ENCODE results near the gene HINT1. TPM values are rescaled to one million over a fixed set of nuclear protein-coding genes. Genes with fewer than 3 reads are reported as not detected.
"Not testable (repeated sequence)": the region's sequence is repeated elsewhere in the genome, so short reads cannot be mapped to it uniquely, and the experiment has no call there.

The HINT1 gene
- 100 to 1,000 TPM in 11 of 12 donors, not detected in 1; 191 to 400 (median 360) TPM for polyA plus RNA-seq (ENCODE audit: insufficient read length in 12 of 12)
- long read RNA-seq, donor 1, transcript HINT1-204 (2 exons, 681 nt) = minor isoform, 12 of 1,001 reads
- long read RNA-seq, donor 1, transcript HINT1-209 (3 exons, 656 nt) = minor isoform, 15 of 1,001 reads
- long read RNA-seq, donor 1, transcript HINT1-201 (3 exons, 1,081 nt) = major isoform, 749 of 1,001 reads
- long read RNA-seq, donor 1, partial matches to known transcripts = 127 of 1,001 reads
- long read RNA-seq, donor 1, other reads (novel, unspliced or antisense) = 95 of 1,001 reads
- long read RNA-seq, donor 2, transcript HINT1-209 (3 exons, 656 nt) = minor isoform, 13 of 1,175 reads
- long read RNA-seq, donor 2, transcript HINT1-201 (3 exons, 1,081 nt) = major isoform, 523 of 1,175 reads
- long read RNA-seq, donor 2, transcript HINT1-204 (2 exons, 681 nt) = minor isoform, 5 of 1,175 reads
- long read RNA-seq, donor 2, partial matches to known transcripts = 569 of 1,175 reads
- long read RNA-seq, donor 2, other reads (novel, unspliced or antisense) = 65 of 1,175 reads
- long read RNA-seq, donor 3, transcript HINT1-201 (3 exons, 1,081 nt) = major isoform, 242 of 290 reads
- long read RNA-seq, donor 3, partial matches to known transcripts = 35 of 290 reads
- long read RNA-seq, donor 3, other reads (novel, unspliced or antisense) = 7 of 290 reads
- long read RNA-seq, donor 4, transcript HINT1-201 (3 exons, 1,081 nt) = major isoform, 193 of 393 reads
- long read RNA-seq, donor 4, partial matches to known transcripts = 178 of 393 reads
- long read RNA-seq, donor 4, other reads (novel, unspliced or antisense) = 17 of 393 reads
- long read RNA-seq, donor 5, transcript HINT1-209 (3 exons, 656 nt) = minor isoform, 10 of 536 reads
- long read RNA-seq, donor 5, transcript HINT1-201 (3 exons, 1,081 nt) = major isoform, 484 of 536 reads
- long read RNA-seq, donor 5, partial matches to known transcripts = 18 of 536 reads
- long read RNA-seq, donor 5, other reads (novel, unspliced or antisense) = 20 of 536 reads
- long read RNA-seq, donor 6, transcript HINT1-201 (3 exons, 1,081 nt) = major isoform, 229 of 276 reads
- long read RNA-seq, donor 6, transcript HINT1-209 (3 exons, 656 nt) = minor isoform, 8 of 276 reads
- long read RNA-seq, donor 6, partial matches to known transcripts = 25 of 276 reads
- long read RNA-seq, donor 6, other reads (novel, unspliced or antisense) = 12 of 276 reads
- long read RNA-seq, donor 7, transcript HINT1-209 (3 exons, 656 nt) = minor isoform, 5 of 485 reads
- long read RNA-seq, donor 7, transcript HINT1-201 (3 exons, 1,081 nt) = major isoform, 233 of 485 reads
- long read RNA-seq, donor 7, partial matches to known transcripts = 227 of 485 reads
- long read RNA-seq, donor 7, other reads (novel, unspliced or antisense) = 20 of 485 reads
- long read RNA-seq, donor 8, transcript HINT1-204 (2 exons, 681 nt) = minor isoform, 8 of 533 reads
- long read RNA-seq, donor 8, transcript HINT1-201 (3 exons, 1,081 nt) = major isoform, 465 of 533 reads
- long read RNA-seq, donor 8, transcript HINT1-209 (3 exons, 656 nt) = minor isoform, 12 of 533 reads
- long read RNA-seq, donor 8, partial matches to known transcripts = 23 of 533 reads
- long read RNA-seq, donor 8, other reads (novel, unspliced or antisense) = 24 of 533 reads
- long read RNA-seq, donor 9, transcript HINT1-201 (3 exons, 1,081 nt) = major isoform, 287 of 353 reads
- long read RNA-seq, donor 9, partial matches to known transcripts = 42 of 353 reads
- long read RNA-seq, donor 9, other reads (novel, unspliced or antisense) = 16 of 353 reads
- long read RNA-seq, donor 10, transcript HINT1-201 (3 exons, 1,081 nt) = major isoform, 355 of 403 reads
- long read RNA-seq, donor 10, transcript HINT1-209 (3 exons, 656 nt) = minor isoform, 7 of 403 reads
- long read RNA-seq, donor 10, partial matches to known transcripts = 23 of 403 reads
- long read RNA-seq, donor 10, other reads (novel, unspliced or antisense) = 14 of 403 reads
- long read RNA-seq, donor 11, transcript HINT1-209 (3 exons, 656 nt) = minor isoform, 13 of 530 reads
- long read RNA-seq, donor 11, transcript HINT1-201 (3 exons, 1,081 nt) = major isoform, 424 of 530 reads
- long read RNA-seq, donor 11, partial matches to known transcripts = 60 of 530 reads
- long read RNA-seq, donor 11, other reads (novel, unspliced or antisense) = 30 of 530 reads

DNA sequence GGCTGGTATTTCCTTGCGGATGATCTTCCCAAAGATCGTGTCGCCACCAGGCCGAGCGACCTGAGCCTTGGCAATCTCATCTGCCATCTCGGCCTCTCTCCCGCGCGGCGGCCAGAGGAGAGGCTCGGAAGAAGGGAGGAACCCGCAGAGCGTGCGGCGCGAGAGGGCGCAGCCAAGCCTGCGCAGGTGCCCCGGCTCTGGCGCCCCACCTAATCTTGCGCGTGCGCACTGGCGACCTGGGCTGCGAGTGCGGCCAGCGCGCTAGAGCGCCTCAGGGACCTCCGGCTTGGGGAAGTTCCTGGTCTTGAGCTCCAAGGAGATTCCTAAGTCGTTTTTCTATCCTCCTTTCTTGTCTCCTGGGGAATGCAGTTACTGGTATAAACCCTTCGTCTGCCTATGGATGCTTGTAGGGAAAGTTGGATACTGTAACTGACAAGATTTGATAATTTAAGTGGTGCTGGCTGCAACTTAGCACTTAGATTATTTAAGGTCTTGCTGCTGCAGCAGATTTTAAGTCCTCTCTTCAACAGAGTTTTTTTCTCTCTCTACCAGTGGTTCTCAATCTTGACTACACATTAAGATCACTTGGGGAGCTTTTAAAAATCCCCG, at the start of gene HINT1:
Gene HINT1, minus strand, starts transcription at position 138 of the 609 bp plus-strand sequence. Its CDS starts 51 bp downstream, at position 87.
- DNase-seq = peak; percentile 90

DNA sequence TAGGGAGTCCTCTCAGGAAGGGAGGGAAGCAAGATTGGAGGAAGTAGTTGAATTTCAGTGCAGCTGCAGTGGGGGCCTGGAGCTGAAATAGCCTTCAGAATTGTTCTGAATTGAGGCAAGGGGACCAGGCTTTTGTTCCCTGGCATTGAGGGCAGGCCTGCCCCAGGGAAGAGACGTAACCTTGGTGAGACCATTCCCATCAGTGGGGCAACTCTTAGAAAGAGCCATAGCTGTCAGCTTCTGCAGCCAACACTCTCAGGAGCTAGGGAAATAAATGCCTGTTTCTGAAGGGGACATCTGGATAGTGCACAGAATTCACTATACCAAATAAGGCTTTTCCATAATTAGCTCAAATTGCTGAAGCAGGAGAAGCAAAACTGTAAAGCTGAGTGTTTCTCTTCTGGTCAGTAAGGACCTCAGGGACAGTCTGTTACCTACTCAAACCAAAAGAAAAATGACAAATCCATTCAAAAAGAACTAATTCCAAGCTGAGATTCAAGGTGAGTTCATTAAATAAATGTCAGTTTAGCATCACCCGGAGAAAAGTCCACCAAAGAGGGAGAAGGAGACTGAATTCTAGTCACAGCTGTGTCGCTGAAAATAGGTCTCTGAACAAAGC, 49.7 kb upstream of the HINT1 start:
- DNase-seq = no peak

DNA sequence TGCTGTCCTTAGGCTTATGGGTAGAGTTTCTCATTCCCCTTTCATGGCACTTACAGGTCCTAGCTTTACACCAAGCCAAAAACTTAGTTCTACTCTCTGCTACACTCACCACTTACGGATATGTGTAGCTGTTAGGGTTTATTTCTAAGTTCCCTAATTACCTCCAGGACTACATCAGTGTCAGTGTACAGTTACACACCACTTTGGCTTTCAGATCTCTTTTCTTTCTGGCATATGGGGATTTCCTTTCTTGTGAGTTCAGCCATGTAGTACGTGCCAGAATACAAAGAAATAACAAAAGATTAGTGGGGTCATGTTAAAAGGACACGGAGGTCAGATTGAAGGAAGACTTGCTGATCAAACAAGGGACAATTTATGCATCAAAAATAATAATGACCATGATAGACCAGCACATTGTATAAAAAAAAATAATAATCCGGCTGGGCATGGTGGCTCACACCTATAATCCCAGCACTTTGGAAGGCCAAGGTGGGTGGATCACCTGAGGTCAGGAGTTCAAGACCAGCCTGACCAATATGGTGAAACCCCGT, 47.5 kb upstream of the HINT1 start:
- no peak for DNase-seq

DNA sequence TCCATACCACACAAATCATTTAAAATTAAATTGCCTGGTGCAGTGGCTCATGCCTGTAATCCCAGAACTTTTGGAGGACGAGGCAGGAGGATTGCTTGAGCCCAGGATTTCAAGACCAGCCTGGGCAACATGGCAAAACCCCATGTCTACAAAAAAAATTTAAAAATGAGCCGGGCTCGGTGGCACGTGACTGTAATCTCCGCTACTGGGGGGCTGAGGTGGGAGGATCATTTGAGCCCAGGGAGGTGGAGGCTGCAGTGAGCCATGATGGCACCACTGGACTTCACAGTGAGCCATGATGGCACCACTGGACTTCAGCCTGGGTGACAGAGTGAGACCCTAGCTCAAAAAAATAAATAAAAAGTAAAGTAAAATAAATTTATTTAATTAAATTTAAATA, 46.6 kb upstream of the HINT1 start:
- no peak for DNase-seq

DNA sequence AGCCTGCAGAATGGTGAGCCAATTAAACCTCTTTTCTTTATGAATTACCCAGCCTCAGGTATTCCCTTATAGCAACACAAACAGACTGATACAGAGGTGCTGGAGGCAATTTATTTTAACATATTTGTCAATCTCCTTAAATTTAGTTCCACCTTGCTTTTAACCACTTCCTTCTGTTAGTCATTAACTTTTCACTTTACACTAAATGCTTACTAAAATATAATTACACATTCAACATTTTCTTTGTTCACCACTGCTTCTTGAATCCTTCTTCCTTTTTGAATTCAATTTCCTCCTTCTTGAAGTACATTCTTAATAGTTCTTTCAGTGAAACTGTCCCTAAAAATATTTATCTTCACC, 45.1 kb upstream of the HINT1 start:
- no peak for DNase-seq

DNA sequence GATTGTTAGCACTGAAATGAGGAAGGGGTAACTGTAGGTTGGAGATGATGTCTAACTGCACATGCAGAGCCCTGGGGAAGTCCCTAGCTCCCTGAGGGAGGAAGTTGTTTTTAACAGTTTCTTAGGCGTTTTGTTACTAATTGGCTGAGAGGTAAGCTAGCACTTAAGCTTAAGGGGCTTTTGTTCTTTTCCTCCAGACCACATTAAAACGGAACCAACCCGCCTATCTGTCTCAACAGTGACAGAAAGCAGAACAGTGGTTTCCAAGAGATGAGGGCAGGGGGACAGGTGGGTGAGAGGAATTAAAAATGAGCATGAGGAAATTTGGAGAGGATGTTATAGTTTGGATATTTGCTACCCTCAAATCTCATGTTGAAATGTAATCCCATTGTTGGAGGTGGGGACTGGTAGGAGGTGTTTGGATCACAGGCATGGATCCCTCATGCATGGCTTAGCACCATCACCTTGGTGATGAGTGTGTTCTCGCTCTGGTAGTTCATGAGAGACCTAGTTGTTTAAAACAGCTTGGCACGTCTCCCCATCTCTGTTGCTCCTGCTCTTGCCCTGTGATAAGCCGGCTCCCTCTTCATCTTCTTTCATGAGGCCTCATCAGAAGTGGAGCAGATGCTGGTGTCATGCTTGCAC, 44.6 kb upstream of the HINT1 start:
- no peak for DNase-seq

DNA sequence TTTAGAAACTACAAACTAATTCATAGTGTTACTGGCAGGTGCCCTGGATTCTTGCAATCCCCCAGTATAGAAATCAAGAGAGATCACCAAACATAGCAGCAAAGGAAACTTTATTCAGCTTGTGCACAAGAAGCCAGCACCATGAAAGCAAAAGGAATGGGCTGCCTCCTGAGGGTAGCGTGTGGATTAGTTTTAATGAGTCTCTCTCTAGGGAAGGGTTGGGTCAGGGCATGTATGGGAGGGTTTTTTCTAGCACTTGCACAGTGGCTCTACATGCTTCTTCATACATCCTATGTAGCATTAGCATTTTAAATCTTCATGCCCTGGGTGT, 44.1 kb upstream of the HINT1 start:
- DNase-seq = no peak

DNA sequence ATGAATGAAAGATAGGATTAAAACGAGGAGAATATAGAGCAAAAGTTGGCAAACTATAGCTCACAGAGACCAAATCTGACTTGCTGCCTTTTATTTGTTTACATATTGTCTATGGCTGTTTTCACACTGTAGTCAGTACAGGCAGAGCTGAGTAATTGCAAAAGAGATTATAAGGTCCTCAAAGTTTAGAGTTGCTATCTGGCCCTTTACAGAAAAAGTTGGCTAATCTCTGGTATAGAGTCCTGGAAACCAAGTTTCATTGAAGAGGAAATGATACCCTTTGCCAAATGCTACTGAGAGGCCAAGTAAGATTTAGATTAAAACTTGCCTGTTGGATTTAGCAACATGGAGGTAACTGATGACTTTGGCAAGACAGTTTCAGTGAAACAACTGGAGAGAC, 41.7 kb upstream of the HINT1 start:
- DNase-seq = no peak

DNA sequence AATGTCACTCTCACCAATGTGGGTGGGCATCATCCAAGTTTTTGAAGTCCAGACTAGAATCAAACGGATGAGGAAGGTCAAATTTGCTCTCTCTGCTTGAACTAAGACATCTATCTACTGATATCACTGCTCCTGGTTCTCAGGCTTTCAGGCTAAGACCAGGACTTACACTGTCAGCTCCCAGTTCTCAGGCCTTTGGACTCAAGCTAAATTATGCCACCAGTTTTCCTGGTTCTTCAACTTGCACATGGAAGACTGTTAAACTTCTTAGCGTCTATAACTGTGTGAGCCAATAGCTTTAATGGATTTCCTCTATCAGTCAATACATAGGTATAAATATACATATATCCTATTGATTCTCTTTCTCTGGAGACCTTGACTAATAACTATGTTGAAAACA, 41.0 kb upstream of the HINT1 start:
- DNase-seq = no peak

DNA sequence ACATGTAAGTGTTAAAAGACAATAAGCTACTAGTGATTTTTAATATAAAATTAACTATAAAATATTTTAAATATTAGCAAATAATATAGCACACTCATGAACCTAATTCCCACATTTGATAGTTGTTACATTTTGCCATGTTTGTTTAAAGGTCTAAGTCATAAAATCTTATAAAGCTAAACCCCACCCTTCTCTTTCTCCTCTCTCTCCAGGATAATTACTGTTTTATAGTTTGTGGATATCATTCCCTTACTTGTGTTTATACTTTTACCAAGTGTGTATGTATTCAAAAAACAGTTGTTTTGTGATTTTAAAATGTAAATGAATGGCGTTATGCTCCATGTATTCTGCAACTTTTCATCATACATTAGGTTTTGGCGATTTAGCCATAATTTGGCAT, 39.9 kb upstream of the HINT1 start:
- DNase-seq = no peak

DNA sequence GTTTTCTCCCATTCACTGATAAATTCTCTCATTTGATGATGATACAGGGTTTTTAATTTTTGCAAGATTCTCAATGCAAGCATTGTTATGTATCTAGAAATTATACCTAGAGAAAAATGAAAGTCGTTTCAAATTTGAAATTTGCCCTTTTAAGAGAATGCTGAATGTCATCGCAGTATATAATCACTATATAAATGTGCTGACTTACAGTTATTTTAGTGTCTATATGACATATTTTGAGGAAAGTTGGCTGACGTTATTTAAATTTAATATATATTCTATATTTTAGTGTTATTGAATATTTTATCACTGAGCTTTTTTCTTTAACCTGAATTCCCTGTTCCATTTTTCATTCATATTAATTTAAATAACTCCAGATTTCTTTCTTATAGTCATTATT, 35.5 kb upstream of the HINT1 start:
- no peak for DNase-seq

DNA sequence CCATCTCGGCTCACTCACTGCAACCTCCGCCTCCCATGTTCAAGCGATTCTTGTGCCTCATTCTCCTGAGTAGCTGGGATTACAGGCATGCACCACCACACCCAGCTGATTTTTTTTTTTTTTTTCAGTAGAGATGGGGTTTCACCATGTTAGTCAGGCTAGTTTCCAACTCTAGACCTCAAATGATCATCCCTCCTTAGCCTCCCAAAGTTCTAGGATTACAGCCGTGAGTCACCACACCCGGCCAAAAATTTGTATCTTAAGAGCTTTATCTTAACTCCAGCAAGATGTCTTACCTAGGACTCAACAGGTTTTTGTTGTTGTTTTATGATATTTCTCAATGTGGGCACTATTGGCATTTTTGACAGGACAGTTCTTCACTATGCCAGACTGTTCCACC, 33.6 kb upstream of the HINT1 start:
- no peak for DNase-seq

DNA sequence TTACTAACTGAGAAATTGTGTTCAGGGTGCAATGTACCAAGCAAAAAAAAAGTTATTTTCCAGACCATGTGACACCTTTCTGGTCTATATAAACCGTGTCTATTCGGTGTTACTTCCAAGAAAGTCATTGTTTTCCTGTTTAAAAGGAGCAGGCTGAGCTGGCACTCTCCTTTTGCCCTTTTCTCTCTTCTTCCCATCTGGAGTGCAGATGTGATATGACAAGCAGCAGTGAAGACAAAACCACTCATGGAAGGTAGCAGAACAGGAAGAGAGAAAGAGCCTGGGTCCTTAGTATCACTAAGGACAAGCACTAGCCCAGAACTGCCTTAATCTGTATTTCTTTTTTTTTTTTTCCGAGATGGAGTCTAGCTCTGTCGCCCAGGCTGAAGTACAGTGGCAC, 31.3 kb upstream of the HINT1 start:
- DNase-seq = no peak

DNA sequence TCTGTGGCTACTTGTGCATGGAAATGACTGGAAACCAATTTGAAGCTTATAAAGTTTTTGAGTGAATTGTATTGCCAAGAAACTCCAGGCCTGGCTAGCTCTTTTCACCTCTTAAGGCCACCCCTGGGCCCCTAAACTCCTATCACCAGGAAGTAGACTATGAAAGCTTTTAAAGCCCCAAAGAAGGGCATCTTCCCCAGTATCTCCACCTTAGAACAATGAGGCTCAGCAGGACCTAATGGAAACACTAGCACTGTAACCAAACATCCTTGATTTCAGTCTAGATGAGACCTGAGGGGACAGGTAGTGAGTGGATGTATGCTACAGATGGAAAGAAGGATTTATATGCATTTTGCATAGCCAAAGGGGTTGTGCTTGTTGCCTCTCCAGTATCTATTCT, 30.6 kb upstream of the HINT1 start:
- no peak for DNase-seq

DNA sequence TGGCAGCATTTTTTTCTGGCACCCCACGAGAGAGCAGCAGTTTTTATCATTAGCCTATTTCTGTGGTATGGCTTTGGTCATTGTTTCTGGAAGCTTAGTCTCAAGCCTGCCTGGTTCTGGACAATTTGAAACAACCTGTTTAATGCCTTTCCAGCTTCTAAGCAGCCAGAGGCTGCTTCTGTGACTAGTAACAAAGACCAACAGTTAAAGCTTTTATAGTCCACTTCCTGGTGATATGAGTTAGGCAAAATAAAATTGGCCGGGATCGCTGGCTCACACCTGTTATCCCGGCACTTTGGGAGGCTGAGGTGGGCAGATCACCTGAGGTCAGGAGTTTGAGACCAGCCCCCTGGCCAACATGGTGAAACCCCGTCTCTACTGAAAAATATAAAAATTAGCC, 29.7 kb upstream of the HINT1 start:
- no peak for DNase-seq

DNA sequence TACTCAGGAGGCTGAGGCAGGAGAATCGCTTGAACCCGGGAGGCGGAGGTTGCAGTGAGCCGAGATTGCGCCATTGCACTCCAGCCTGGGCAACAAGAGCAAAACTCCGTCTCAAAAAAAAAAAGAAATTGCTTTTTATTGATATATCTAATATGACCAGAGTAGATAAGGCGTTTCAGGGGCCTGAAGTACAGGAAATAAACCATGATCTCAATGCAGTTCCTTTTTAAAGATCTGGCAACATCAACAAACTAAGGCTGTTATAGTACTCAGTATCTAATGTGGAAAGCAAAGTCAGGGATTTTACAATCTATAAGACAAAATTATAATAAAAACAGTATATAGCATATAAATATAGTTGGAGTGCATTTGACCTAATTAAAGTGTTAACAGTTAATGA, 28.8 kb upstream of the HINT1 start:
- not testable (repeated sequence) for DNase-seq

DNA sequence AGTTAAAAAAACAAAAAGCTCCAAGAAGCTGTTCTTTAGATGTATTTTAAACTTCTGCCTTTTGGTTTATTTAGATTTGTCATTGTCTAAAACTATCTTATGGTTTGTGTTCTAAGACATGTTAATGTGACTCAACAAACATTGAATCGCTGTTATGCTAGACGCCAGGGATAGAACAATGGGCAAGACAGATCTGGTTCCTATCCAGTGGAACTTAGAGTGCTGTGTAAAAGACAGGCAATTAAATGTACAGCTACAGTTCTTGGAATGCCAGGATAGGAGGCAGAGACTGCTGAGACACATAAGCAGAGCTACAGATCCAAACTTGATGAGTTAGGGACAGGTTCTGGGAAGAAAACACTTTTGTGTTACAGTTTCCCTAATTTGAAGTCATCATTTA, 28.1 kb upstream of the HINT1 start:
- no peak for DNase-seq

DNA sequence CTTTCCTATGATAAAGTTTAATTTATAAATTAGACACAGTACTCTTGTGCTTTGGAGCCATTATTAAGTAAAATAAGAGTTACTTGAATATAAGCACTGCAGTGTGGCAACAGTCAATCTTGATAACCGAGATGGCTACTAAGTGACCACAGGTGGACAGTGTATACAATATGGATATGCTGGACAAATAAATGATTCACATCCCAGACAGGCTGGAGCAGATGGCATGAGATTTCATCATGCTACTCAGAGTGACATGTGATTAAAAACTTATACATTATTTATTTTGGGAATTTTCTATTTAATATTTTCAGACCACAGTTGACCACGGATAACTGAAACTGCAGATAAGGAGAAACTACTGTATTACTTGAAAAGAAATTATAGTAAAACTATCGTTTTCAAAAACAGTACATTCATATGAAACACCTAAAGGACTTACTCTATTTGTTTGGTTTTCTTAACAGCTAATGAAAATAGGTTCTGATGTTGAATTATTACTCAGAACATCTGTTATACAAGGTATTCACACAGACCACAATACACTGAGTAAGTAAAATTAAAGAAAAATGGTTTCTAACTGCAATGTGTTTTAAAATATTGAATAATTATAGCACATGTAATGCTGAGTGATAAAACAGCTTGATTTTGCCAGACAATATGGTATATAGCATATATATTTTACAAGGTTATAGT, 21.7 kb upstream of the HINT1 start:
- DNase-seq = no peak
